CD4-positive, alpha-beta T cell (primary cell): ENCODE measurements around the gene ZNF22. TPM values are rescaled to one million over a fixed set of nuclear protein-coding genes. Genes with fewer than 3 reads are reported as not detected.

Experiments
- ATAC-seq: fragments of 200-7000 bp; cut with Tn5 transposase; one replicate; pipeline ENCODE4 v1.10.0; 2022; ENCODE audit warnings: mild to moderate bottlenecking; ENCODE audit not compliant: poor library complexity
- CTCF ChIA-PET: fragments of 350-600 bp; sonication (Branson Sonifier 250); formaldehyde crosslinking; loops from one replicate; lab custom pipeline; 2021; ENCODE audit warnings: antibody characterized with exemption, inconsistent platforms; lab: Charles Lee
- POLR2A ChIA-PET: fragments of 350-600 bp; sonication (Branson Sonifier 250); formaldehyde crosslinking; loops from one replicate; lab custom pipeline; 2021; ENCODE audit warnings: antibody characterized with exemption, inconsistent platforms; lab: Charles Lee
- DNase-seq, 14 experiments: peaks; one replicate each; pipeline ENCODE4 v3.0.0-alpha.2; 2013 to 2020; ENCODE audit warnings: mixed read lengths in 2 of 14
- H3K27ac ChIP-seq, 2 donors: one replicate each; pipeline versions ENCODE4 v1.5.1 to v1.7.0; 2013; ENCODE audit warnings: low read length in 2 of 2, low read depth in 1 of 2, mild to moderate bottlenecking in 1 of 2
- H3K27me3 ChIP-seq, 2 experiments: 1 replicate in 1 of 2; 2 replicates in 1 of 2; pipeline versions ENCODE4 v1.6.1 to v1.7.0; 2013; ENCODE audit warnings: low read length in 2 of 2, control low read depth in 1 of 2, mild to moderate bottlenecking in 1 of 2, moderate library complexity in 1 of 2; ENCODE audit not compliant: insufficient read depth in 2 of 2, control insufficient read depth in 1 of 2
- H3K36me3 ChIP-seq: one replicate; pipeline ENCODE4 v1.6.1; 2013; ENCODE audit warnings: low read length, control low read depth; ENCODE audit not compliant: insufficient read depth
- H3K4me1 ChIP-seq: one replicate; pipeline ENCODE4 v1.6.1; 2013; ENCODE audit warnings: low read length, control low read depth; ENCODE audit not compliant: insufficient read depth
- H3K4me3 ChIP-seq: one replicate; pipeline ENCODE4 v1.5.1; 2013; ENCODE audit warnings: mild to moderate bottlenecking, low read length, moderate library complexity
- H3K9me3 ChIP-seq, 2 experiments: 1 replicate in 1 of 2; 2 replicates in 1 of 2; pipeline versions ENCODE4 v1.6.1 to v1.7.0; 2013; ENCODE audit warnings: low read length in 2 of 2, mild to moderate bottlenecking in 2 of 2, control low read depth in 1 of 2, moderate library complexity in 1 of 2; ENCODE audit not compliant: control insufficient read depth in 1 of 2, insufficient read depth in 1 of 2
- H3K27ac Mint-ChIP-seq: one replicate; pipeline ENCODE4 v1.8.0; 2020; ENCODE audit warnings: mixed read lengths
- H3K27me3 Mint-ChIP-seq: one replicate; pipeline ENCODE4 v1.8.0; 2021; ENCODE audit warnings: mixed read lengths
- H3K36me3 Mint-ChIP-seq: one replicate; pipeline ENCODE4 v1.8.0; 2021; ENCODE audit warnings: low read depth, mixed read lengths
- H3K4me1 Mint-ChIP-seq: one replicate; pipeline ENCODE4 v1.8.0; 2021; ENCODE audit warnings: low read depth, mixed read lengths
- H3K4me3 Mint-ChIP-seq: one replicate; pipeline ENCODE4 v1.8.0; 2020; ENCODE audit warnings: mild to moderate bottlenecking, mixed read lengths
- H3K9me3 Mint-ChIP-seq: one replicate; pipeline ENCODE4 v1.8.0; 2020; ENCODE audit warnings: mixed read lengths
- CTCF ChIP-seq: fragments of 200-600 bp; IDR thresholded peaks from one replicate; pipeline ENCODE4 v1.8.0; 2022; ENCODE audit warnings: antibody characterized with exemption, mild to moderate bottlenecking
- intact Hi-C, 2 experiments: fragments of 100-400 bp; cut with DNase I in 1 of 2; cut with micrococcal nuclease in 1 of 2; formaldehyde crosslinking; loops; one replicate each; pipeline versions ENCODE4 v1.15.1 to v1.9.0; 2023 to 2025; cut with DNase I, micrococcal nuclease
- total RNA-seq, 174 experiments: library from RNA in 2 of 174; stranded (reverse) in 2 of 174; gene quantifications; one replicate each; pipeline ENCODE4 v1.2.3 and lab custom pipeline; 2021 to 2026

ZNF22 gene
- total RNA-seq, 2 experiments from 2014 or later: 14.1 to 15.3 TPM

GRCh38 chr10:44954042-44954441 lies 46.7 kb upstream of the ZNF22 start:
- peaks cover 11% of the 10 kb centered on the region for H3K4me1 ChIP-seq

GRCh38 chr10:44954962-44955361 lies 45.8 kb upstream of the ZNF22 start:
- ChIA-PET CTCF (no interaction called here), POLR2A (no interaction called here)
- Histone ChIP-seq H3K4me1 (peaks cover 17% of the 10 kb centered on the region), H3K36me3 (no peaks in the 10 kb centered on the region), H3K27me3 (no peaks in the 10 kb centered on the region), H3K4me3 (no peak overlapping the region), H3K27ac (no peak overlapping the region), H3K9me3 (no peaks in the 10 kb centered on the region)
- H3K36me3 Mint-ChIP-seq: peaks cover 13% of the 10 kb centered on the region
- DNase-seq (no peak), ATAC-seq (no peak)
- H3K4me3 Mint-ChIP-seq: peak overlapping the region; percentile 48
- intact Hi-C loops: loop anchor here in 1 of 2 experiments (5.0 to 10.0 kb wide), 3 partner anchors 78 to 1820 kb away; partner anchors contain the start of gene CSGALNACT2
- no peak overlapping the region for H3K27ac Mint-ChIP-seq
- H3K4me1 Mint-ChIP-seq: peaks cover 25% of the 10 kb centered on the region
- no peak for TF ChIP-seq CTCF
- H3K9me3 Mint-ChIP-seq: no peaks in the 10 kb centered on the region
- no peaks in the 10 kb centered on the region for H3K27me3 Mint-ChIP-seq

More at GRCh38 chr10:44954042-44954441, 46.7 kb upstream of the ZNF22 start:
- DNase-seq (no peak), ATAC-seq (no peak)
- POLR2A ChIA-PET: no interaction called here
- Histone ChIP-seq H3K36me3 (no peaks in the 10 kb centered on the region), H3K4me3 (no peak overlapping the region), H3K9me3 (no peaks in the 10 kb centered on the region), H3K27me3 (no peaks in the 10 kb centered on the region), H3K27ac (no peak overlapping the region)
- CTCF ChIA-PET: interaction anchor here (0.7 kb wide), 1 partner anchor 10 kb away, joined by 3 read pairs; no protein-coding TSS in a partner anchor
- TF ChIP-seq CTCF: no peak
- H3K36me3 Mint-ChIP-seq: peaks cover 13% of the 10 kb centered on the region
- H3K4me1 Mint-ChIP-seq: peaks cover 21% of the 10 kb centered on the region
- intact Hi-C loops: loop anchor here in 1 of 2 experiments (10.0 kb wide), 1 partner anchor 1819 kb away; the partner anchor contains the start of gene CSGALNACT2
- H3K27me3 Mint-ChIP-seq: no peaks in the 10 kb centered on the region
- no peak overlapping the region for H3K27ac Mint-ChIP-seq
- H3K9me3 Mint-ChIP-seq: no peaks in the 10 kb centered on the region
- no peak overlapping the region for H3K4me3 Mint-ChIP-seq

GRCh38 chr10:44955413-44956070 lies 45.2 kb upstream of the ZNF22 start:
- Histone ChIP-seq H3K4me3 (no peak overlapping the region), H3K36me3 (no peaks in the 10 kb centered on the region), H3K27ac (no peak overlapping the region), H3K9me3 (no peaks in the 10 kb centered on the region), H3K4me1 (peaks cover 23% of the 10 kb centered on the region), H3K27me3 (no peaks in the 10 kb centered on the region)
- no peak for ATAC-seq
- no peak for DNase-seq
- peaks cover 30% of the 10 kb centered on the region for H3K4me1 Mint-ChIP-seq
- peaks cover 13% of the 10 kb centered on the region for H3K36me3 Mint-ChIP-seq
- no peak for TF ChIP-seq CTCF
- no peak overlapping the region for H3K4me3 Mint-ChIP-seq
- ChIA-PET CTCF (no interaction called here), POLR2A (interaction anchor here (0.7 kb wide), 1 partner anchor 23 kb away, joined by 3 read pairs; no protein-coding TSS in a partner anchor)
- intact Hi-C loops: loop anchor here in 1 of 2 experiments (5.0 to 10.0 kb wide), 3 partner anchors 78 to 1821 kb away; partner anchors contain the start of gene CSGALNACT2
- H3K27me3 Mint-ChIP-seq: no peaks in the 10 kb centered on the region
- no peaks in the 10 kb centered on the region for H3K9me3 Mint-ChIP-seq
- H3K27ac Mint-ChIP-seq: no peak overlapping the region
